Vagina (tissue), 2 donors: ENCODE data around the gene INCENP.

Source experiments
- POLR2A ChIP-seq, 2 donors: fragments of 450-650 bp; IDR thresholded peaks; one replicate each; pipeline ENCODE4 v1.6.1; 2017; ENCODE audit warnings: antibody characterized with exemption in 2 of 2, mild to moderate bottlenecking in 2 of 2, moderate library complexity in 2 of 2
- POLR2AphosphoS5 ChIP-seq, 2 donors: sonication (generic); formaldehyde crosslinking; IDR thresholded peaks; one replicate each; pipeline ENCODE4 v1.9.0; 2017; ENCODE audit warnings: antibody characterized with exemption in 2 of 2, mild to moderate bottlenecking in 2 of 2, low read depth in 1 of 2; ENCODE audit not compliant: insufficient read depth in 1 of 2
- TF ChIP-seq, protein P1 (sequence below), 3 experiments: fragments of 450-650 bp in 2 of 3; fragments of 200-600 bp in 1 of 3; sonication (generic) in 1 of 3; IDR thresholded peaks; one replicate each; pipeline ENCODE4 v1.5.1; 2017 to 2019; ENCODE audit warnings: antibody characterized with exemption in 3 of 3, mild to moderate bottlenecking in 2 of 3, moderate library complexity in 2 of 3

DNA sequence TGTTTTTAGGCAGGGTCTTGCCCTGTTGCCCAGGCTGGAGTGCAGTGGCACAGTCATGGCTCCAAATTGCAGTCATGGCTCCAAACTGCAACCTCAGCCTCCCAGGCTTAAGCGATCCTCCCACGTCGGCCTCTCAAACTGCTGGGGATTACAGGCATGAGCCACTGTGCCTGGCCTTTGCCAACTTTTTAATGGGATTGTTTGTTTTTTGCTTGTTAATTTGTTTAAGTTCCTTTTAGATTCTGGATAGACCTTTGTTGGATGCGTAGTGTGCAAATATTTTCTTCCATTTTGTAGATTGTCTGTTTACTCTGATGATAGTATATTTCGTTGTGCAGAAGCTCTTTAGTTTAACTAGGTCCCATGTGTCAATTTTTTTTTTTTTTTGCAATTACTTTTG is 56.2 kb downstream of the INCENP start:
- TF ChIP-seq, protein P1, sequence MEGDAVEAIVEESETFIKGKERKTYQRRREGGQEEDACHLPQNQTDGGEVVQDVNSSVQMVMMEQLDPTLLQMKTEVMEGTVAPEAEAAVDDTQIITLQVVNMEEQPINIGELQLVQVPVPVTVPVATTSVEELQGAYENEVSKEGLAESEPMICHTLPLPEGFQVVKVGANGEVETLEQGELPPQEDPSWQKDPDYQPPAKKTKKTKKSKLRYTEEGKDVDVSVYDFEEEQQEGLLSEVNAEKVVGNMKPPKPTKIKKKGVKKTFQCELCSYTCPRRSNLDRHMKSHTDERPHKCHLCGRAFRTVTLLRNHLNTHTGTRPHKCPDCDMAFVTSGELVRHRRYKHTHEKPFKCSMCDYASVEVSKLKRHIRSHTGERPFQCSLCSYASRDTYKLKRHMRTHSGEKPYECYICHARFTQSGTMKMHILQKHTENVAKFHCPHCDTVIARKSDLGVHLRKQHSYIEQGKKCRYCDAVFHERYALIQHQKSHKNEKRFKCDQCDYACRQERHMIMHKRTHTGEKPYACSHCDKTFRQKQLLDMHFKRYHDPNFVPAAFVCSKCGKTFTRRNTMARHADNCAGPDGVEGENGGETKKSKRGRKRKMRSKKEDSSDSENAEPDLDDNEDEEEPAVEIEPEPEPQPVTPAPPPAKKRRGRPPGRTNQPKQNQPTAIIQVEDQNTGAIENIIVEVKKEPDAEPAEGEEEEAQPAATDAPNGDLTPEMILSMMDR (IDR thresholded peaks at IDR 0.05) = no peak
- no peak for TF ChIP-seq POLR2AphosphoS5 (IDR thresholded peaks at IDR 0.05; ENCODE audit: insufficient read depth in 1 of 2, low read depth in 1 of 2)
- TF ChIP-seq POLR2A (IDR thresholded peaks at IDR 0.05) = no peak
